Testis (tissue), 2 donors: ENCODE measurements around the gene OLFML3.

ENCODE experiments used
- CTCF ChIP-seq, 3 experiments: fragments of 450-650 bp in 2 of 3; fragments of 200-600 bp in 1 of 3; sonication (generic) in 1 of 3; IDR thresholded peaks; one replicate each; pipeline ENCODE4 v1.5.1; 2016 to 2019; ENCODE audit warnings: antibody characterized with exemption in 3 of 3, mild to moderate bottlenecking in 2 of 3, moderate library complexity in 1 of 3
- POLR2A ChIP-seq: fragments of 450-650 bp; IDR thresholded peaks from one replicate; pipeline ENCODE4 v1.6.1; 2017; ENCODE audit warnings: antibody characterized with exemption, mild to moderate bottlenecking, moderate library complexity

GRCh38 chr1:113995382-113995781 is 16.1 kb downstream of the OLFML3 start:
- no peak for TF ChIP-seq CTCF (IDR thresholded peaks at IDR 0.05)
- no peak for TF ChIP-seq POLR2A
